NB4 (cell line): ENCODE data around the gene GNA15.
"Not testable (repeated sequence)": the region's sequence is repeated elsewhere in the genome, so short reads cannot be mapped to it uniquely, and the experiment has no call there.

Experiments used
- DNase-seq: peaks from one replicate; pipeline ENCODE4 v3.0.0; 2010; ENCODE audit warnings: low read depth
- H3K4me3 ChIP-seq: one replicate; pipeline ENCODE4 v1.5.1; 2011; ENCODE audit warnings: mild to moderate bottlenecking, low read depth, low read length, moderate library complexity
- CTCF ChIP-seq: IDR thresholded peaks from one replicate; pipeline ENCODE4 v1.5.1; 2012; ENCODE audit warnings: low read depth, low read length
- MAX ChIP-seq: IDR thresholded peaks from 2 replicates; pipeline ENCODE4 v1.6.1; 2011; ENCODE audit warnings: low read depth, low read length
- MYC ChIP-seq: IDR thresholded peaks from 2 replicates; pipeline ENCODE4 v1.6.1; 2011; ENCODE audit warnings: low read depth, low read length
- POLR2A ChIP-seq: IDR thresholded peaks from 2 replicates; pipeline ENCODE4 v1.6.1; 2011; ENCODE audit warnings: mild to moderate bottlenecking; ENCODE audit not compliant: insufficient read length; ENCODE audit errors: extremely low read depth

Gene GNA15

GRCh38 chr19:3201911-3202310 lies 66.1 kb downstream of the GNA15 start:
- TF ChIP-seq POLR2A = no peak
- TF ChIP-seq CTCF = no peak
- no peak for TF ChIP-seq MAX
- TF ChIP-seq MYC = no peak
- no peak for DNase-seq
- H3K4me3 ChIP-seq = no peak overlapping the region

GRCh38 chr19:3202346-3202745 lies 66.5 kb downstream of the GNA15 start:
- TF ChIP-seq POLR2A = no peak
- no peak for DNase-seq
- no peak overlapping the region for H3K4me3 ChIP-seq

GRCh38 chr19:3202895-3203294 lies 67.1 kb downstream of the GNA15 start:
- H3K4me3 ChIP-seq, DNase-seq: not testable (repeated sequence)

GRCh38 chr19:3203805-3204645 lies 68.2 kb downstream of the GNA15 start:
- no peak for TF ChIP-seq CTCF
- no peak for TF ChIP-seq POLR2A
- no peak for TF ChIP-seq MYC
- no peak for TF ChIP-seq MAX
- no peak for DNase-seq
- H3K4me3 ChIP-seq = no peak overlapping the region

GRCh38 chr19:3204646-3205275 lies 68.9 kb downstream of the GNA15 start:
- TF ChIP-seq MYC (no peak), CTCF (no peak), MAX (no peak), POLR2A (no peak)
- H3K4me3 ChIP-seq = no peak overlapping the region
- DNase-seq = no peak

GRCh38 chr19:3206216-3206953 lies 70.6 kb downstream of the GNA15 start:
- H3K4me3 ChIP-seq = no peak overlapping the region
- TF ChIP-seq POLR2A = no peak
- no peak for TF ChIP-seq MYC
- TF ChIP-seq CTCF = no peak
- no peak for TF ChIP-seq MAX
- DNase-seq = no peak
